GM21515 (cell line): ENCODE results near the gene SHISA9.

Experiments
- ATAC-seq: cut with Tn5 transposase; IDR thresholded peaks from one replicate; pipeline ENCODE4 v1.9.1; 2021; ENCODE audit not compliant: unreplicated experiment

The SHISA9 gene

GRCh38 chr16:12942861-12943260, 41.5 kb downstream of the SHISA9 start:
- ATAC-seq, result no peak

DNA sequence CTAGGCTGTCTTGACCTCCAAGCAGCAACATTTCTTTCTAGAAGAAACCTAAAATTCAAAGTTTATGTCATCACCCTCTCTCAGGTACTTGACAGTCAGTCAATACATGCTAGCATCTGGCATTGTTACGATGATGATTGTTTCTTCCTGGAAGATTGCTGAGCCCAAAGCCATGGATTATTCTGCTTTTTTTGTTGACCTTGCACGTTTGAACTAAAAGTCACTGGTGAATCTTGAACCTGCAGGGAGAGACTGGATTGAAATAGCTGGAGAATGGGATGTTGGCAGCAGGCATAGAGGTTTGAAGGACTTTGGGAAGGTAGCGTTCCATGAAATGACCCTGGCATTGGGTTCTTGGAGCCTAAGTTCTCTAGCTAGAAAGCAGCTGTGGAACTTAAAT, 42.9 kb downstream of the SHISA9 start:
- ATAC-seq, result no peak

GRCh38 chr16:12951392-12951791, 50.0 kb downstream of the SHISA9 start:
- ATAC-seq, result no peak

- ATAC-seq, result no peak
Observed at GRCh38 chr16:12951976-12952375, 50.6 kb downstream of the SHISA9 start.

DNA sequence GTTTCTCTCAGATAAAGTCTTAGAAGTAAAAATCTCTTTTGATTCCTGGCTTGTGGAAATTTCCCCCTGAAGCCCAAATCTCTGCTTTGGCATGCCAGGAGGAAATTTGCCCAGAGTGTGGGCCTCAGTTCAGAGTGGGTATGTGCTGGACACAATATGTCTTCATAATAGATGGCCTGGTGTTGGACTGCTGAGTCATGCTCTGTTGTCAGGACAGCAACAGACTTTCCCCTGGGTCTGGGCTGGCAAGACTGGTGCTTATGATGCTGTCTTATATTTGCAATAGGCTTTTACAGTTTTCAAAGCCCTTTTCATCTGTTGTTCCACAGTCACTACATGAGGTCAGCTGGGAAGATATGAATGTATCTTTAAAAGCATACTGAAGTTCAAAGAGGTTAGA, 57.0 kb downstream of the SHISA9 start:
- no peak for ATAC-seq

DNA sequence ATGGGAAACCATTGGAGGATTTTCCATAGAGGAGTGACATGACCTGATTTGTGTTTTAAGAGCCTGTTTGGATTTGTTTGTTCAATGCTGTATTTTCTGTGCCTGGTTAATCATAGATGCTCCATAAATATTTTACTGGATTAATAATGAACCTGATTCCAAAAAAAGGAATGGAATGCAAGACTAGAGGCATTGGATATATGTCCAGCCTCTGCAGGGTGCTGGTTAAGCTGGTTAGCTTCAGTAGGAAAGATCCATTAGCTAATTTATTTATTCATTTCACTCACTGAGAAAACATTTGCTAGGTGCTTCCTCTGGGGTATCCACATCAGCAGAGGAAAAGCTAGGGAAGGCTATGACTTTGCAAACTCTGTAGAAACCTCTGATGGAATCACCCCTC, 57.7 kb downstream of the SHISA9 start:
- ATAC-seq, result no peak

- no peak for ATAC-seq
Observed at GRCh38 chr16:12961626-12962025, 60.2 kb downstream of the SHISA9 start.

DNA sequence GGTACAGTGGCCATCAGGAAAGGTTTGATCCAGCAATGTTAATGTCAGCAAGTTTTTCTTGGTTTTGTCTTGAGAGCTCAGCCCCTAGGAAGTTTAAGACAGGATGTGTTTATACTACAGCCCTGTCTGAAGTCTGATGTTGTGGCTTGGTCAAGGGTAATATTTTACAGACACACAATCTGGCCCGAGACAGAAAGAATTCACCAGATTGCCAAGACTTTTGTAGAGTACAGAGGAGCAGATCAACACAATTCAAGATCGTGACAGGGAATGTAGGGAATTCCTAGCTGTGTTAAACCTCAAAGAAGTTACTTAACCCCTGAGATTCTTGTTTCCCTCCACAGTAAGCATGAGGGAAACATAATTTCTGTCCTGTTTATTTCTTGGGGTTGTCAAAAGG, 63.1 kb downstream of the SHISA9 start:
- ATAC-seq, result no peak

- no peak for ATAC-seq
Observed at GRCh38 chr16:12965274-12965804, 63.9 kb downstream of the SHISA9 start.

GRCh38 chr16:12971241-12971640, 69.8 kb downstream of the SHISA9 start:
- ATAC-seq, result no peak

GRCh38 chr16:12972246-12972645, 70.8 kb downstream of the SHISA9 start:
- no peak for ATAC-seq

- no peak for ATAC-seq
Observed at GRCh38 chr16:12975766-12976165, 74.4 kb downstream of the SHISA9 start.

DNA sequence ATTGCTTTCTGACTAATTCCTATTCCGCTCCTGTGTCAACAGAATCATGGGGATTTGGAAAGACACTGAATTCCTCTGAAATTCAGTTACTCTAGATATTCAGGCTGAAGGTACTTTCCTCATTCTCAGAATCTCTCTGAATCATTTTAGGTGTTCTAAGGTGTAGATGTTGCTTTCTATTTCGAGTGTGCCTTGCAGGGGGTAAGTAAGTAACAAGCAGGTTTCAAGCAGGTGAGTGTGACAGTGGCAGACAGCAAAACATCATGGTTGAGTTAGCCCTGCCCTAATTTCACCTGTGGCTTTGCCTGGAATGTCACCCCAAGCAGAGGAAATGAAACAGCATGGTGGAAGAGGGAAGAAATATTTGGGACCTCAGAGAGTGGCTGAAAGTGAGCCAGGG, 75.1 kb downstream of the SHISA9 start:
- ATAC-seq, result no peak

- ATAC-seq, result no peak
Observed at GRCh38 chr16:12976936-12977335, 75.5 kb downstream of the SHISA9 start.

DNA sequence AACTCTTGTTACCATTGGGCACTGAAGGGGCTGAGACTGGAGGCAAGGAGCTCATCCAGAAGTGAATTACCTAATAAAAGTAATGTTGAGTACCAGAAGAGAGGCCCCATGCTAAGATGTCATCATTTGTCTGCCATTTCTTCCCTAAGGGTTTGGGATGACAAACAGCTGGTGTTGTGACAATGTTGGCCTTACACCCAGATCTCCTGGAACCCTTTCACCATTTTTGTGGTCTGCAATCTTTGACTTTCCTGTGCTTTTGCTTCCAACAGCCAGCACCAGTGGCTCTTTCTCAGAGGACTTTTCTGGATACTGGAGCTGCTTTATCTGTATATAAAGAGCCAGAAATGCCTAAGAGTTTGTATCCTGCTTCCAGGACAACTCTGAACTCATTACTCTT, 84.1 kb downstream of the SHISA9 start:
- no peak for ATAC-seq

DNA sequence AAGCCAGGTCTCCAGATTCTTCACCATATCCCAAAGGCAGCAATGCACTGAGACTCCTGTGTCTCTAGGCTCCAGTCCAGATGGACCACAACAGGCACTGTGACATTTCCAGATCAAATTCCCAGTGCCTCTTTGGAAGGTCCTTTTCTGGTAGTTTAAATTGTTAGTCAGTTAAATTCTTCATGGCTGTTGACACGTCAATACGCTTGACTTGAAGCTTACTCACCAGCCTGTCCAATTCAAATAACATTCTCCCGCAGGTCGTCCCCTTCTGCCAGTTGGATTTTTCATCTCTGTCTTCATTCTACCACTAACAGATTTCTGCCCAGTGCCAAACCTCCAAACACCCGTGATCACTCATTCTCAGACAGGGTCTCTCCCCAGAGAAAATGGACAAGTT, 86.7 kb downstream of the SHISA9 start:
- no peak for ATAC-seq

- no peak for ATAC-seq
Observed at GRCh38 chr16:12992066-12992465, 90.7 kb downstream of the SHISA9 start.

DNA sequence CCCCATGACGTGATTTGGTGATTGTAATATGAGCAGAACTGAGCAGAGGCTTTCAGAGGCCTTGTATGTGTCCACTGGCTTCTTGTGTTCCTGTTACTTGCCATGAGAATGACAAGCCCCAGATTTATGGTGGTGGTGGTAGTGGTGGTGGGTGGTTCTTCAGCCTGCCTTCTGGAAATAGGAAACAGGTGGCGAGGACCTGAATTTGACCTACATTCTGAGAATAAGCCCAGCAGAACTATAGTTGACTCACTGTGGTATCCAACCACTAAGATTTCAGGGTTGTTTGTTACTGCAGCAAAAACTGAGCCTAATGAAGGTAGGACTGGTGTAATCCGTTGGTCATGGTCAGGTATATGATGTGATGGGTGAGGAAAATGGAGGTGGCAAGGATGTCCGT, 93.0 kb downstream of the SHISA9 start:
- no peak for ATAC-seq

DNA sequence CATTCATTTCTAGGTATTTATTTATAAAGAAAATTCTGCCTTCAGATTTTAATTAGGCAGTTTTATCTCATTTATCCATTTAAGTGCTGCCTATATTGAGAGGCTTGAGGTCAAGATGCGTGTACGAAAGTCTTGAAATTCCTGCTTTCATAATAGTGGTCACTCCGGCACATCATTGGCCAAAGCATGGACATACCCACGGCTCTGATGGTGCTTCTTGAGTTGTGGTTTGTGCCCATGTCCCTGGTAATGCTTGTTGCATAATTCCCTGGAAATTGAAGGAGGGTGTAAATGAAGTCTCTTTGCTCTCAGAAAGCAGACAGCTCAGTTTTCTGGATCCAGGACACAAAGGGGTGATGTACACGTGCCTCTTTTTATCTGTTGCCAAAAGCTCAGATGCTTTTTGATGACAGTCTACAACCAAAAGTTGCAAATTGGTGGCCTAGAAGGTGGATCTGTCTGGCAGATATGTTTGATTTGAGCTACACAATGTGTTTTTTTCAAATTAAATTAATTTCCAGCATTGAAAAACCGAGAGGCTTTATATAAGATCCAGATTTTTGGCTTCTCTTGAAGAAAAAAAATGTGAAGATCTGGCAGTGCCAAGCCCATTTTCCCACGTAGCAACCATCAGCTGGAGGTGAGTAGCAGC, 94.4 kb downstream of the SHISA9 start:
- no peak for ATAC-seq

DNA sequence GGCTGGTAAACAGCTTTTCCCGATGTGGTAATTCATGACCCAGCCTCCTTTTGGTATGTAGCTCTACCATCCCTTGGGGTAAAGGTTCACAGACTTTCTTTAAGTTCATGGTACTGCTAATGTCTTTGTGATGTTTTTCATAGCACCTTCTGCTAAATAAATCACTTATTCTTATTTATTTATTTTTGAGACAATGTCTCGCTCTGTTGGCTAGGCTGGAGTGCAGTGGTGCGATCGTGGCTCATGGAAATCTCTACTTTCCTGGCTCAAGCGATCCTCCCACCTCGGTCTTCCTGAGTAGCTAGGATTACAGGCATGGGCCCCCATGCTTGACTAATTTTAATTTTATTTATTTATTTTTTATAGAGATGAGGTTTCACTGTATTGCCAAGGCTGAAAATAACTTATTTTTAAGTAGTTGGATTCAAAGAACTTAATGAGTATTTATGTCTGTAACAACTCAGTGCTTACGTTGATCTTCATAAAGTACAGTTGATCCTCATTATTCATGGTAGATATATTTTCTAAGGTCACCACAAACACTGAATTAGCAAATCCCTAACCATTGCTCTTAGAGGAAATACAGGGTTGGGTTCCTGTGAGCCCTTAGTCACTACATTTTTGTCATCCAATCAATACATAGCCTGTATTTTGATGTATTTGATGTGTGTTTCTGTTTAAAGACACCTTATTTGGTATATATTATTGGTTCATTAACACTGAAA, 97.1 kb downstream of the SHISA9 start:
- ATAC-seq, result no peak

- ATAC-seq, result no peak
Observed at GRCh38 chr16:12999368-12999767, 98.0 kb downstream of the SHISA9 start.

DNA sequence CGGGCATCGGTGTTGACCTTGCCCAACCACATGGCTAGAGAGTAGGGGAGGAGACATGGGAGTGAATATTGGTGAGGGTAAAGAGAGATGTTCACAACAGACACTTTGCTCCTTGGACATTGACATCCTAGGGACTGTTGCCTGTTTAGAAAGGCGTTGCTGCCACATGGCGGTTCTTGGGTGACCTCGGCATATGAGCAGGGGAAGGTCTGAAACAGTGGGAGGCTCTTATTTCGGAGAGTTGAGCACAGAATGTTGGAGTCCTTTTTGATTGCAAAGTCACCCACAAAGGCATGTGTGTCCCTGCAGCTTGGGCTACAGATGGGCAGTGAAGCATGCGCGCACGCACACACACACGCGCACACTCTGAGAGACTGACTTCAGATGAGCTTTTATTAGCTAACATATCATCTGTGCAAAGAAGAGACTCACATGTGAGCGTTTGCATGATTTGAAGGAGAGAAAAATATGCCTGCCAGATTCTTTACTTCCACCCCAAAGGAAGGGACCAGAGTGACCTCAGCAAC, 104.4 kb downstream of the SHISA9 start:
- no peak for ATAC-seq
